ENCODE measurements around the gene PHACTR1.

- TF ChIP-seq CTCF (conservative IDR thresholded peaks at IDR 0.05; ENCODE audit: low read depth, low read length), result no peak
- no peak for TF ChIP-seq EZH2 (IDR thresholded peaks at IDR 0.05; ENCODE audit: borderline replicate concordance, low read depth, low read length, poor library complexity, severe bottlenecking)
Measured at GRCh38 chr6:13135152-13135551, 418.6 kb downstream of the PHACTR1 start.
